ENCODE measurements around the gene SH3BP2.

The SH3BP2 gene

GRCh38 chr4:2745516-2745915 lies 47.4 kb upstream of the SH3BP2 start:
- H3K4me1 ChIP-seq (ENCODE audit: control insufficient read depth in 1 of 2, insufficient read depth in 2 of 2, low read length in 2 of 2) = peaks cover 41 to 47% of the 10 kb centered on the region in 2 experiments
- no peaks in the 10 kb centered on the region for H3K27me3 ChIP-seq (ENCODE audit: insufficient read depth, low read length)
- peaks cover 2% of the 10 kb centered on the region for H3K9me3 ChIP-seq (ENCODE audit: insufficient read depth, low read depth, low read length)
- H3K4me2 ChIP-seq (ENCODE audit: low read length) = no peak overlapping the region
- H3K36me3 ChIP-seq (ENCODE audit: control insufficient read depth in 1 of 2, insufficient read depth in 2 of 2, low read length in 2 of 2) = peaks cover 53 to 58% of the 10 kb centered on the region in 2 experiments
- H3K9ac ChIP-seq (ENCODE audit: low read length) = no peak overlapping the region
- peak overlapping the region; percentile 57 for H2BK120ac ChIP-seq (ENCODE audit: insufficient read depth, low read length, poor library complexity)
- H2AK5ac ChIP-seq (ENCODE audit: low read length) = no peak overlapping the region
- peak overlapping the region; percentile 65 for H4K91ac ChIP-seq (ENCODE audit: low read depth, low read length)
- peak overlapping the region; percentile 60 for H3K18ac ChIP-seq (ENCODE audit: low read length)
- no peak for DNase-seq
- no peak overlapping the region for H3K23ac ChIP-seq (ENCODE audit: low read length)
- no peak overlapping the region for H4K8ac ChIP-seq (ENCODE audit: low read depth, low read length)
- peak overlapping the region; percentile 72 for H2BK5ac ChIP-seq (ENCODE audit: low read depth, low read length, poor library complexity)
- peak overlapping the region; percentile 74 for H3K27ac ChIP-seq (ENCODE audit: low read depth, low read length)
- H3K4ac ChIP-seq (ENCODE audit: low read depth, low read length) = no peak overlapping the region
- H3K14ac ChIP-seq (ENCODE audit: low read length) = peak overlapping the region; percentile 54
- H3K4me3 ChIP-seq (ENCODE audit: low read depth, low read length) = no peak overlapping the region
- H3K79me2 ChIP-seq (ENCODE audit: control insufficient read depth, insufficient read depth, low read length, poor library complexity) = peaks cover 7% of the 10 kb centered on the region
- H3K79me1 ChIP-seq (ENCODE audit: low read length) = peaks cover 32% of the 10 kb centered on the region
- H4K12ac ChIP-seq (ENCODE audit: low read depth, low read length) = no peak overlapping the region
- peak overlapping the region; percentile 66 for H2BK12ac ChIP-seq (ENCODE audit: low read length)
- H2AFZ ChIP-seq (ENCODE audit: insufficient read depth, low read length, poor library complexity) = no peak overlapping the region
- no CpG with 5 or more reads among the region's 5 CpGs for WGBS (ENCODE audit: extremely low coverage, insufficient coverage, insufficient read length)

GRCh38 chr4:2745981-2746806 lies 46.7 kb upstream of the SH3BP2 start:
- peaks cover 51 to 57% of the 10 kb centered on the region in 2 experiments for H3K36me3 ChIP-seq (ENCODE audit: control insufficient read depth in 1 of 2, insufficient read depth in 2 of 2, low read length in 2 of 2)
- peak overlapping the region; percentile 58 for H3K14ac ChIP-seq (ENCODE audit: low read length)
- DNase-seq = peak; percentile 94 to 97
- H3K23ac ChIP-seq (ENCODE audit: low read length) = no peak overlapping the region
- H4K91ac ChIP-seq (ENCODE audit: low read depth, low read length) = peak overlapping the region; percentile 82
- no peak overlapping the region for H3K4me3 ChIP-seq (ENCODE audit: low read depth, low read length)
- no peak overlapping the region for H3K4ac ChIP-seq (ENCODE audit: low read depth, low read length)
- H3K27me3 ChIP-seq (ENCODE audit: insufficient read depth, low read length) = no peaks in the 10 kb centered on the region
- H3K79me2 ChIP-seq (ENCODE audit: control insufficient read depth, insufficient read depth, low read length, poor library complexity) = peaks cover 7% of the 10 kb centered on the region
- peak overlapping the region; percentile 84 for H3K27ac ChIP-seq (ENCODE audit: low read depth, low read length)
- H2BK12ac ChIP-seq (ENCODE audit: low read length) = peak overlapping the region; percentile 51
- peaks cover 41 to 53% of the 10 kb centered on the region in 2 experiments for H3K4me1 ChIP-seq (ENCODE audit: control insufficient read depth in 1 of 2, insufficient read depth in 2 of 2, low read length in 2 of 2)
- no peak overlapping the region for H3K9ac ChIP-seq (ENCODE audit: low read length)
- H3K79me1 ChIP-seq (ENCODE audit: low read length) = peaks cover 32% of the 10 kb centered on the region
- peak overlapping the region; percentile 3 for H3K4me2 ChIP-seq (ENCODE audit: low read length)
- H4K8ac ChIP-seq (ENCODE audit: low read depth, low read length) = peak overlapping the region; percentile 21
- H2AFZ ChIP-seq (ENCODE audit: insufficient read depth, low read length, poor library complexity) = no peak overlapping the region
- H2AK5ac ChIP-seq (ENCODE audit: low read length) = peak overlapping the region; percentile 40
- WGBS (ENCODE audit: extremely low coverage, insufficient coverage, insufficient read length) = no CpG with 5 or more reads among the region's 21 CpGs
- peaks cover 2% of the 10 kb centered on the region for H3K9me3 ChIP-seq (ENCODE audit: insufficient read depth, low read depth, low read length)
- H2BK5ac ChIP-seq (ENCODE audit: low read depth, low read length, poor library complexity) = peak overlapping the region; percentile 72
- peak overlapping the region; percentile 46 for H4K12ac ChIP-seq (ENCODE audit: low read depth, low read length)
- H2BK120ac ChIP-seq (ENCODE audit: insufficient read depth, low read length, poor library complexity) = peak overlapping the region; percentile 57
- peak overlapping the region; percentile 42 for H3K18ac ChIP-seq (ENCODE audit: low read length)

- Histone ChIP-seq H3K79me1 (ENCODE audit: low read length) (peaks cover 29% of the 10 kb centered on the region), H2AFZ (ENCODE audit: insufficient read depth, low read length, poor library complexity) (no peak overlapping the region), H3K23ac (ENCODE audit: low read length) (no peak overlapping the region), H3K14ac (ENCODE audit: low read length) (peak overlapping the region; percentile 58), H2BK120ac (ENCODE audit: insufficient read depth, low read length, poor library complexity) (no peak overlapping the region), H3K4me2 (ENCODE audit: low read length) (no peak overlapping the region), H3K36me3 (ENCODE audit: control insufficient read depth in 1 of 2, insufficient read depth in 2 of 2, low read length in 2 of 2) (peaks cover 44 to 50% of the 10 kb centered on the region in 2 experiments), H3K9ac (ENCODE audit: low read length) (no peak overlapping the region), H3K18ac (ENCODE audit: low read length) (peak overlapping the region; percentile 49), H2BK5ac (ENCODE audit: low read depth, low read length, poor library complexity) (peak overlapping the region; percentile 63), H3K4ac (ENCODE audit: low read depth, low read length) (no peak overlapping the region), H2BK12ac (ENCODE audit: low read length) (no peak overlapping the region), H3K27me3 (ENCODE audit: insufficient read depth, low read length) (no peaks in the 10 kb centered on the region), H3K9me3 (ENCODE audit: insufficient read depth, low read depth, low read length) (peaks cover 2% of the 10 kb centered on the region), H3K4me1 (ENCODE audit: control insufficient read depth in 1 of 2, insufficient read depth in 2 of 2, low read length in 2 of 2) (peaks cover 41 to 48% of the 10 kb centered on the region in 2 experiments), H2AK5ac (ENCODE audit: low read length) (peak overlapping the region; percentile 33), H3K4me3 (ENCODE audit: low read depth, low read length) (no peak overlapping the region), H4K8ac (ENCODE audit: low read depth, low read length) (peak overlapping the region; percentile 19), H3K79me2 (ENCODE audit: control insufficient read depth, insufficient read depth, low read length, poor library complexity) (peaks cover 7% of the 10 kb centered on the region), H3K27ac (ENCODE audit: low read depth, low read length) (peak overlapping the region; percentile 84), H4K91ac (ENCODE audit: low read depth, low read length) (peak overlapping the region; percentile 82), H4K12ac (ENCODE audit: low read depth, low read length) (no peak overlapping the region)
- no peak for DNase-seq
- no CpG with 5 or more reads among the region's 16 CpGs for WGBS (ENCODE audit: extremely low coverage, insufficient coverage, insufficient read length)
Observed at GRCh38 chr4:2746891-2747695, 45.8 kb upstream of the SH3BP2 start.

- H2AFZ ChIP-seq (ENCODE audit: insufficient read depth, low read length, poor library complexity) = no peak overlapping the region
- H2AK5ac ChIP-seq (ENCODE audit: low read length) = no peak overlapping the region
- WGBS (ENCODE audit: extremely low coverage, insufficient coverage, insufficient read length) = no CpG with 5 or more reads among the region's 19 CpGs
- H2BK5ac ChIP-seq (ENCODE audit: low read depth, low read length, poor library complexity) = no peak overlapping the region
- no peak overlapping the region for H3K27ac ChIP-seq (ENCODE audit: low read depth, low read length)
- no peaks in the 10 kb centered on the region for H3K27me3 ChIP-seq (ENCODE audit: insufficient read depth, low read length)
- peak overlapping the region; percentile 34 for H3K4ac ChIP-seq (ENCODE audit: low read depth, low read length)
- H4K12ac ChIP-seq (ENCODE audit: low read depth, low read length) = no peak overlapping the region
- peaks cover 15% of the 10 kb centered on the region for H3K79me2 ChIP-seq (ENCODE audit: control insufficient read depth, insufficient read depth, low read length, poor library complexity)
- no peak overlapping the region for H3K9ac ChIP-seq (ENCODE audit: low read length)
- no peak overlapping the region for H4K91ac ChIP-seq (ENCODE audit: low read depth, low read length)
- peaks cover 12% of the 10 kb centered on the region for H3K79me1 ChIP-seq (ENCODE audit: low read length)
- H3K4me3 ChIP-seq (ENCODE audit: low read depth, low read length) = no peak overlapping the region
- H3K23ac ChIP-seq (ENCODE audit: low read length) = no peak overlapping the region
- no peaks in the 10 kb centered on the region for H3K9me3 ChIP-seq (ENCODE audit: insufficient read depth, low read depth, low read length)
- no peak for DNase-seq
- H3K18ac ChIP-seq (ENCODE audit: low read length) = no peak overlapping the region
- H4K8ac ChIP-seq (ENCODE audit: low read depth, low read length) = no peak overlapping the region
- H2BK12ac ChIP-seq (ENCODE audit: low read length) = no peak overlapping the region
- peaks cover 18 to 20% of the 10 kb centered on the region in 2 experiments for H3K36me3 ChIP-seq (ENCODE audit: control insufficient read depth in 1 of 2, insufficient read depth in 2 of 2, low read length in 2 of 2)
- peaks cover 22 to 29% of the 10 kb centered on the region in 2 experiments for H3K4me1 ChIP-seq (ENCODE audit: control insufficient read depth in 1 of 2, insufficient read depth in 2 of 2, low read length in 2 of 2)
- H3K4me2 ChIP-seq (ENCODE audit: low read length) = no peak overlapping the region
- no peak overlapping the region for H3K14ac ChIP-seq (ENCODE audit: low read length)
- H2BK120ac ChIP-seq (ENCODE audit: insufficient read depth, low read length, poor library complexity) = no peak overlapping the region
Observed at GRCh38 chr4:2750719-2751605, 41.9 kb upstream of the SH3BP2 start.
